OCI-LY3 (cell line): ENCODE measurements around the gene PDYN.
"Not testable (repeated sequence)": the region's sequence is repeated elsewhere in the genome, so short reads cannot be mapped to it uniquely, and the experiment has no call there.

Source experiments
- H2AFZ ChIP-seq: fragments of 200-600, 300-600 bp; shearing (Covaris generic); 2 replicates; pipeline ENCODE4 v1.6.0; 2014; ENCODE audit warnings: antibody characterized with exemption, low read depth, low read length
- H3K27ac ChIP-seq: fragments of 200-600, 300-600 bp; sonication (generic); 2 replicates; pipeline ENCODE4 v1.5.1; 2014; ENCODE audit warnings: mild to moderate bottlenecking, low read length, moderate library complexity, mixed read lengths
- H3K27me3 ChIP-seq: fragments of 200-600, 300-600 bp; sonication (generic); 2 replicates; pipeline ENCODE4 v1.6.1; 2014; ENCODE audit warnings: low read depth, low read length, mixed read lengths
- H3K36me3 ChIP-seq: fragments of 200-600, 300-600 bp; sonication (generic); replicated peaks from 2 replicates; pipeline ENCODE3; 2014; ENCODE audit warnings: low read depth, low read length, mixed read lengths
- H3K4me1 ChIP-seq: fragments of 300-600, 200-600 bp; sonication (generic); 2 replicates; pipeline ENCODE4 v1.6.1; 2014; ENCODE audit warnings: low read length, mixed read lengths
- H3K4me2 ChIP-seq: fragments of 200-600, 300-600 bp; sonication (generic); 2 replicates; pipeline ENCODE4 v1.6.1; 2014; ENCODE audit warnings: low read length, mixed read lengths
- H3K4me3 ChIP-seq: fragments of 300-600, 200-600 bp; sonication (generic); 2 replicates; pipeline ENCODE4 v1.5.1; 2014; ENCODE audit warnings: antibody characterized with exemption, mild to moderate bottlenecking, low read length, moderate library complexity
- H3K79me2 ChIP-seq: fragments of 300-600, 200-600 bp; shearing (Covaris generic); 2 replicates; pipeline ENCODE4 v1.6.1; 2014; ENCODE audit warnings: mild to moderate bottlenecking, low read length, mixed read lengths
- H3K9ac ChIP-seq: fragments of 300-600, 200-600 bp; shearing (Covaris generic); 2 replicates; pipeline ENCODE4 v1.6.0; 2014; ENCODE audit warnings: mild to moderate bottlenecking, low read length, moderate library complexity
- H3K9me3 ChIP-seq: fragments of 200-600, 300-600 bp; shearing (Covaris generic); 2 replicates; pipeline ENCODE4 v1.6.1; 2014; ENCODE audit warnings: low read length, mixed read lengths; ENCODE audit not compliant: insufficient read depth
- H4K20me1 ChIP-seq: fragments of 200-600, 300-600 bp; sonication (generic); 2 replicates; pipeline ENCODE4 v1.6.1; 2016; ENCODE audit warnings: low read length, mixed read lengths; ENCODE audit not compliant: insufficient read depth
- EZH2phosphoT487 ChIP-seq: fragments of 200-600 bp; shearing (Covaris generic); IDR thresholded peaks from 2 replicates; pipeline ENCODE4 v1.6.1; 2018; ENCODE audit warnings: antibody characterized with exemption, mixed run types, low read depth
- TF ChIP-seq, protein P1 (sequence below): fragments of 200-600, 300-600 bp; sonication (generic); IDR thresholded peaks from 2 replicates; pipeline ENCODE4 v1.5.1; 2014; ENCODE audit warnings: antibody characterized with exemption, low read length, low read depth

Gene PDYN

DNA sequence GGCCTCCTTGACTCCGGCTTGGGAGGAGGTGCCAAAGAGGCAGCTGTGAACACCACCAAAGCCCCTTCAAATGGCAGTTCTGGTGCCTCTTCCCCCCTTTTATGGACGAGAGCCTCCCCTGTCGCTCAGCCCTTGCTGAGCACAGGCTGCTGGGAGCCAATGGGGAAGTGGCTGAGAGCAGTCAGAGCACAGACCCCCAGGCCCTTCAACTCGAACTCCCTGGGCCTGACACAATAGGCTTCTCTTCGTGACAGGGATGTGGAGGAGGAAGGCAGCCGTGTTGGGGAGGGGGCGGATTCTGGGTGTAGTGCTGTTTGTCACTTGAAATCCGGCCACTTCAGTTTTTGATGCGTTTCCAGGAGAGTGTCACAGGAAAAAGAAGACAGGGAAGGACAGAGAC, at the start of gene PDYN:
PDYN (minus strand) TSS at position 73 of the 400 bp plus-strand sequence. CDS start 10,974 bp downstream, outside the sequence.
- Histone ChIP-seq H4K20me1 (no peaks in the 10 kb centered on the region), H3K4me2 (no peak within 1 kb of the TSS), H3K4me3 (no peak within 1 kb of the TSS), H3K27me3 (peaks cover 95% of the 10 kb centered on the region), H3K36me3 (no peaks in the 10 kb centered on the region), H3K9me3 (no peaks in the 10 kb centered on the region), H3K9ac (no peak within 1 kb of the TSS), H3K4me1 (peaks cover 9% of the 10 kb centered on the region), H3K79me2 (no peaks in the 10 kb centered on the region), H3K27ac (no peak within 1 kb of the TSS), H2AFZ (no peak within 1 kb of the TSS)
- TF ChIP-seq EZH2phosphoT487: no peak
- TF ChIP-seq, protein P1, sequence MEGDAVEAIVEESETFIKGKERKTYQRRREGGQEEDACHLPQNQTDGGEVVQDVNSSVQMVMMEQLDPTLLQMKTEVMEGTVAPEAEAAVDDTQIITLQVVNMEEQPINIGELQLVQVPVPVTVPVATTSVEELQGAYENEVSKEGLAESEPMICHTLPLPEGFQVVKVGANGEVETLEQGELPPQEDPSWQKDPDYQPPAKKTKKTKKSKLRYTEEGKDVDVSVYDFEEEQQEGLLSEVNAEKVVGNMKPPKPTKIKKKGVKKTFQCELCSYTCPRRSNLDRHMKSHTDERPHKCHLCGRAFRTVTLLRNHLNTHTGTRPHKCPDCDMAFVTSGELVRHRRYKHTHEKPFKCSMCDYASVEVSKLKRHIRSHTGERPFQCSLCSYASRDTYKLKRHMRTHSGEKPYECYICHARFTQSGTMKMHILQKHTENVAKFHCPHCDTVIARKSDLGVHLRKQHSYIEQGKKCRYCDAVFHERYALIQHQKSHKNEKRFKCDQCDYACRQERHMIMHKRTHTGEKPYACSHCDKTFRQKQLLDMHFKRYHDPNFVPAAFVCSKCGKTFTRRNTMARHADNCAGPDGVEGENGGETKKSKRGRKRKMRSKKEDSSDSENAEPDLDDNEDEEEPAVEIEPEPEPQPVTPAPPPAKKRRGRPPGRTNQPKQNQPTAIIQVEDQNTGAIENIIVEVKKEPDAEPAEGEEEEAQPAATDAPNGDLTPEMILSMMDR: no peak

DNA sequence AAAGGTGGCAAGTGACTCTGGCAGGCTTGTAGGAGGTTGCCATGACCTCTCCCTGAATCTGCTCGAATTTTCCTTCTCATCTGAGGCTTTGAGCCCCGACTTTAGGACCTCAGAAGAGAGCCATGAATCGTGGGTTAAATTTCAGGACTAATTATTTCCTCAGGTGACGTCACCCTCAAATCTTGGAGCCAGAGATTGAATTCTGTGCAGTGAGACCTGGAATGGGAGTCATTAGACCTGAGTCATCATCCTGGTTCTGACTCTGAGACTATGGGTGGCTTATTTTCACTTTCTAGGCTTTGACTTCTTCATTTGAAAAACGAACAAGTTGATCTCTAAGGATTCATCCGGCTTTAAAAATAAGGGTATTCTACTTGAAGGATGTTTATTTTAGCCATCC, 48.5 kb upstream of the PDYN start:
- H2AFZ ChIP-seq: no peak overlapping the region
- H4K20me1 ChIP-seq: no peaks in the 10 kb centered on the region
- H3K4me3 ChIP-seq: no peak overlapping the region
- H3K27ac ChIP-seq: no peak overlapping the region
- H3K4me2 ChIP-seq: no peak overlapping the region
- H3K9me3 ChIP-seq: no peaks in the 10 kb centered on the region
- no peaks in the 10 kb centered on the region for H3K36me3 ChIP-seq
- H3K4me1 ChIP-seq: no peaks in the 10 kb centered on the region
- no peak overlapping the region for H3K9ac ChIP-seq
- peaks cover 93% of the 10 kb centered on the region for H3K27me3 ChIP-seq
- no peaks in the 10 kb centered on the region for H3K79me2 ChIP-seq
- no peak for TF ChIP-seq EZH2phosphoT487
- TF ChIP-seq, protein P1: no peak

DNA sequence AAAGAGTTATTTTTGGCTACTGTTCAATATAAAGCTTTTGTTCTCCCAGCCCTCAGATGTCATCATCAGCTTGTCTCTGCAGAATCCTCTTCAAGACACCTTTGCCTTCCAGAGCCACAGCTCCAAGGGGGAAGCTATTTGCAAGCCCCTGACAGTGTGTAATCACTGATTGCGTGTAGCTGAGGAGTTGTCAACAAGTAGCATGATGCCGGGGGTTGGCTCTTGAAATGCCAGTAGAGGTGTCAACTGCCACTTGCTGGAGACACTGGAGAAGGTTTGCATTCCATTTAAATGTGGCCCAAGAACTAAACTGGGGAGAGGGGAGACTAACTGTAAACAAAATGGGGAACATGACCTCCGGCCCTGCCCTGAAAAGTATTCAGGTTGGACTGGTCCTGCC, 44.3 kb upstream of the PDYN start:
- Histone ChIP-seq H2AFZ (no peak overlapping the region), H4K20me1 (no peaks in the 10 kb centered on the region), H3K27ac (no peak overlapping the region), H3K4me1 (no peaks in the 10 kb centered on the region), H3K4me2 (no peak overlapping the region), H3K9ac (no peak overlapping the region), H3K4me3 (no peak overlapping the region), H3K79me2 (no peaks in the 10 kb centered on the region), H3K36me3 (no peaks in the 10 kb centered on the region), H3K27me3 (peaks cover 90% of the 10 kb centered on the region), H3K9me3 (no peaks in the 10 kb centered on the region)
- TF ChIP-seq EZH2phosphoT487: no peak
- TF ChIP-seq, protein P1: no peak

DNA sequence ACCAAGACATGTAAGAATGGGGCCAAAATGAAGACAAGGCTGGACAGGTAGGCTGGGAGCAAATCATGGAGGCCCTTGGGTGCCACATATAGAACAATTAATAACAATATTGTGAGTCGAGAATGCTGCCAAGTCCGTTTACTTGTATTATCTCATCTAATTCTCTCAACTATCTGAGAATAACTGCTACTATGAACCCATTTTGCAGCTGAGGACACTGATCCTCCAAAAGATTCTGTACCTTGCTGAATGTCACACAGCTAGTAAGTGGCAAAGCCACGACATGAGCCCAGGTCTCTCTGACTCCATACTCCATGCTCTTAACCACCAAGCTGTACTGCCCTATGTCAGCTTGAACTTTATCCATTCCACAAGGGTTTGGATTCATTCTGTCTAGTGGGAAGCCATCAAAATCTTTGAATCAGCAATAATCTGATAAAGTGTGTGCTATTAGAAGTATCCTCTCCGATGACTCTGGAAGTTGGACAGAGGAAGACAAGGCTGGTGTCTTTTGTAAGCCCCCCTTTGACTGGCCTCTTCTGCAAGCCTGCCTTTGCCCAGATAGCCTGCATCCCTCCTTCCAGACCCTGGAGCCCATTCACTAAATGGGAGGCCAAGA, 43.5 kb upstream of the PDYN start:
- Histone ChIP-seq H3K4me2 (no peak overlapping the region), H3K79me2 (no peaks in the 10 kb centered on the region), H3K27ac (no peak overlapping the region), H4K20me1 (no peaks in the 10 kb centered on the region), H3K27me3 (peaks cover 90% of the 10 kb centered on the region), H3K9me3 (no peaks in the 10 kb centered on the region), H3K4me1 (no peaks in the 10 kb centered on the region), H2AFZ (no peak overlapping the region), H3K4me3 (no peak overlapping the region), H3K36me3 (no peaks in the 10 kb centered on the region), H3K9ac (no peak overlapping the region)
- TF ChIP-seq, protein P1: no peak
- TF ChIP-seq EZH2phosphoT487: no peak

DNA sequence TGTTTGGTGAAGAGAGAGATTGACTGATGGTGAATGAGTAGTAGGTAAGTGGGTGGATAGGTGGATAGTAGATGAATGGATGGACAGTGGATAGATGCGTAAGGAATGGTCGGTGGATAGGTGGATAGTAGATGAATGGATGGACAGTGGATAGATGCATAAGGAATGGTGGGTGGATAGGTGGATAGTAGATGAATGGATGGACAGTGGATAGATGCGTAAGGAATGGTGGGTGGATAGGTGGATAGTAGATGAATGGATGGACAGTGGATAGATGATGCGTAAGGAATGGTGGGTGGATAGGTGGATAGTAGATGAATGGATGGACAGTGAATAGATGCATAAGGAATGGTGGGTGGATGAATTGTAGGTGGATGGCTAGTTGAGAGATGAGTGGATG, 42.5 kb upstream of the PDYN start:
- H3K4me2 ChIP-seq, H3K4me3 ChIP-seq, H3K27ac ChIP-seq, H3K36me3 ChIP-seq, H3K79me2 ChIP-seq, H3K4me1 ChIP-seq, H2AFZ ChIP-seq, H3K9me3 ChIP-seq, H4K20me1 ChIP-seq, H3K9ac ChIP-seq: not testable (repeated sequence)
- peaks cover 92% of the 10 kb centered on the region for H3K27me3 ChIP-seq
